SU-DHL-6 (cell line): ENCODE measurements around the gene PGF.
"Not testable (repeated sequence)": the region's sequence is repeated elsewhere in the genome, so short reads cannot be mapped to it uniquely, and the experiment has no call there.

Experiments
- H2AFZ ChIP-seq: fragments of 200-600 bp; sonication (generic); 2 replicates; pipeline ENCODE4 v1.6.1; 2014; ENCODE audit warnings: low read depth, mild to moderate bottlenecking, moderate library complexity, mixed read lengths, antibody characterized with exemption, low read length; ENCODE audit not compliant: severe bottlenecking
- H3F3A ChIP-seq: fragments of 200-600 bp; shearing (Covaris generic); 2 replicates; pipeline ENCODE4 v1.6.0; 2016; ENCODE audit warnings: antibody characterized with exemption, mild to moderate bottlenecking; ENCODE audit not compliant: insufficient read depth
- H3K27ac ChIP-seq: fragments of 200-600 bp; sonication (generic); 2 replicates; pipeline ENCODE4 v1.5.1; 2016; ENCODE audit warnings: low read depth, mild to moderate bottlenecking, low read length, moderate library complexity, mixed read lengths
- H3K27me3 ChIP-seq: fragments of 200-600 bp; sonication (generic), shearing (Covaris generic); 2 replicates; pipeline ENCODE4 v1.6.0; 2014; ENCODE audit warnings: mild to moderate bottlenecking, low read length
- H3K36me3 ChIP-seq: fragments of 200-600 bp; sonication (generic); 2 replicates; pipeline ENCODE4 v1.6.1; 2014; ENCODE audit warnings: mild to moderate bottlenecking, low read length, mixed read lengths
- H3K4me2 ChIP-seq: fragments of 300-600, 200-600 bp; shearing (Covaris generic), sonication (generic); 2 replicates; pipeline ENCODE4 v1.6.0; 2014; ENCODE audit warnings: low read length, low read depth, mild to moderate bottlenecking; ENCODE audit not compliant: poor library complexity, severe bottlenecking
- H3K4me3 ChIP-seq: fragments of 200-600 bp; sonication (generic); 2 replicates; pipeline ENCODE4 v1.5.1; 2014; ENCODE audit warnings: antibody characterized with exemption, low read length, mild to moderate bottlenecking, mixed read lengths; ENCODE audit not compliant: insufficient read depth, poor library complexity, severe bottlenecking
- H3K79me2 ChIP-seq: fragments of 200-600 bp; sonication (generic); 2 replicates; pipeline ENCODE4 v1.6.1; 2014; ENCODE audit warnings: mild to moderate bottlenecking, low read length, moderate library complexity; ENCODE audit not compliant: insufficient read depth
- H3K9ac ChIP-seq: fragments of 200-600 bp; sonication (generic); 2 replicates; pipeline ENCODE4 v1.7.0; 2014; ENCODE audit warnings: mild to moderate bottlenecking, low read length
- H3K9me2 ChIP-seq: fragments of 200-600 bp; sonication (generic); replicated peaks from 2 replicates; pipeline ENCODE4 v1.6.1; 2014; ENCODE audit warnings: low read length; ENCODE audit not compliant: insufficient read depth
- H3K9me3 ChIP-seq: fragments of 200-600 bp; sonication (generic); 2 replicates; pipeline ENCODE4 v1.6.1; 2014; ENCODE audit warnings: low read length, mixed read lengths; ENCODE audit not compliant: insufficient read depth
- H4K20me1 ChIP-seq: fragments of 200-600 bp; sonication (generic); 2 replicates; pipeline ENCODE4 v1.6.1; 2014; ENCODE audit warnings: low read depth, mild to moderate bottlenecking, antibody characterized with exemption, low read length, moderate library complexity, mixed read lengths
- EZH2phosphoT487 ChIP-seq: fragments of 200-600 bp; sonication (generic), shearing (Covaris generic); conservative IDR thresholded peaks from 2 replicates; pipeline ENCODE4 v1.6.1; 2018; ENCODE audit warnings: mild to moderate bottlenecking, antibody characterized with exemption, low read length, moderate library complexity, mixed read lengths
- TF ChIP-seq, protein P1 (sequence below): fragments of 200-600 bp; sonication (generic); IDR thresholded peaks from one replicate; pipeline ENCODE4 v1.5.1; 2017; ENCODE audit warnings: antibody characterized with exemption, mild to moderate bottlenecking, low read length, moderate library complexity; ENCODE audit not compliant: insufficient read depth, poor library complexity, severe bottlenecking

PGF gene

DNA sequence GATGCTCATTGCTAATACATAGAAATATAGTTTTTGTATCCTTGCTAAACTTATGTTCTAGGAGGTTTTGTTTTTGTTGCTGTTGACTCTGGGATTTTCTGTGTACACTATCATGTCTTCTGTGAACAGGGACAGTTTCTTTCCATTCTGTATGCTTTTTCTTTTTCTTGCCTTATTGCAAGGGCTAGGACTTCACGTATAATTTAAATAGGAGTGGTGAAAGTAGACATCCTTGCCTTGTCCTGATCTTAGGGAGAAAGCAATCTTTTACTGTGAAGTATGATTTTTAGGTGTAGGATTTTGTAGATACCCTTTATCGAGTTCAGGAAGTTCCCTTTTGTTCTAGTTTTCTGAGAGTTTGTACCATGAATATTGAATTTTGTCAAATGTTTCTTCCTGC, 45.9 kb upstream of the PGF start:
- H3K9ac ChIP-seq, result no peak overlapping the region
- H3K4me2 ChIP-seq, result no peak overlapping the region
- no peak overlapping the region for H3K4me3 ChIP-seq
- H3K79me2 ChIP-seq, result peaks cover 16% of the 10 kb centered on the region
- H3K27me3 ChIP-seq, result no peaks in the 10 kb centered on the region
- peak overlapping the region; percentile 27 for H2AFZ ChIP-seq
- H3K9me2 ChIP-seq, result no peaks in the 10 kb centered on the region
- TF ChIP-seq, protein P1, sequence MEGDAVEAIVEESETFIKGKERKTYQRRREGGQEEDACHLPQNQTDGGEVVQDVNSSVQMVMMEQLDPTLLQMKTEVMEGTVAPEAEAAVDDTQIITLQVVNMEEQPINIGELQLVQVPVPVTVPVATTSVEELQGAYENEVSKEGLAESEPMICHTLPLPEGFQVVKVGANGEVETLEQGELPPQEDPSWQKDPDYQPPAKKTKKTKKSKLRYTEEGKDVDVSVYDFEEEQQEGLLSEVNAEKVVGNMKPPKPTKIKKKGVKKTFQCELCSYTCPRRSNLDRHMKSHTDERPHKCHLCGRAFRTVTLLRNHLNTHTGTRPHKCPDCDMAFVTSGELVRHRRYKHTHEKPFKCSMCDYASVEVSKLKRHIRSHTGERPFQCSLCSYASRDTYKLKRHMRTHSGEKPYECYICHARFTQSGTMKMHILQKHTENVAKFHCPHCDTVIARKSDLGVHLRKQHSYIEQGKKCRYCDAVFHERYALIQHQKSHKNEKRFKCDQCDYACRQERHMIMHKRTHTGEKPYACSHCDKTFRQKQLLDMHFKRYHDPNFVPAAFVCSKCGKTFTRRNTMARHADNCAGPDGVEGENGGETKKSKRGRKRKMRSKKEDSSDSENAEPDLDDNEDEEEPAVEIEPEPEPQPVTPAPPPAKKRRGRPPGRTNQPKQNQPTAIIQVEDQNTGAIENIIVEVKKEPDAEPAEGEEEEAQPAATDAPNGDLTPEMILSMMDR, result no peak
- no peak for TF ChIP-seq EZH2phosphoT487
- H4K20me1 ChIP-seq, result no peaks in the 10 kb centered on the region
- no peaks in the 10 kb centered on the region for H3F3A ChIP-seq
- H3K36me3 ChIP-seq, result 0 out of 2 replicates have a peak, but pooled peaks cover 2% of the 10 kb centered on the region
- no peaks in the 10 kb centered on the region for H3K9me3 ChIP-seq
- no peak overlapping the region for H3K27ac ChIP-seq

DNA sequence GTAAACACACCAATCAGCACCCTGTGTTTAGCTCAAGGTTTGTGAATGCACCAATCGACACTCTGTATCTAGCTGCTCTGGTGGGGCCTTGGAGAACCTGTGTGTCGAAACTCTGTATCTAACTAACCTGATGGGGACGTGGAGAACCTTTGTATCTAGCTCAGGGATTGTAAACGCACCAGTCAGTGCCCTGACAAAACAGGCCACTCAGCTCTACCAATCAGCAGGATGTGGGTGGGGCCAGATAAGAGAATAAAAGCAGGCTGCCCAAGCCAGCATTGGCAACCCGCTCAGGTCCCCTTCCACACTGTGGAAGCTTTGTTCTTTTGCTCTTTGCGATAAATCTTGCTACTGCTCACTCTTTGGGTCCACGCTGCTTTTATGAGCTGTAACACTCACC, 40.4 kb upstream of the PGF start:
- H3K27me3 ChIP-seq, H3K79me2 ChIP-seq, H2AFZ ChIP-seq, H3K4me3 ChIP-seq, H3K9me2 ChIP-seq, H3F3A ChIP-seq, H4K20me1 ChIP-seq, H3K4me2 ChIP-seq, H3K27ac ChIP-seq, H3K36me3 ChIP-seq, H3K9ac ChIP-seq, H3K9me3 ChIP-seq: not testable (repeated sequence)

GRCh38 chr14:74994182-74994581, 38.8 kb upstream of the PGF start:
- not testable (repeated sequence) for H2AFZ ChIP-seq, H3F3A ChIP-seq, H3K9me3 ChIP-seq, H3K4me2 ChIP-seq, H3K9ac ChIP-seq, H3K27ac ChIP-seq, H3K9me2 ChIP-seq, H3K79me2 ChIP-seq, H3K27me3 ChIP-seq, H4K20me1 ChIP-seq, H3K4me3 ChIP-seq, H3K36me3 ChIP-seq

- H3K27ac ChIP-seq, result no peak overlapping the region
- H3K79me2 ChIP-seq, result no peaks in the 10 kb centered on the region
- H4K20me1 ChIP-seq, result no peaks in the 10 kb centered on the region
- no peak overlapping the region for H3K4me2 ChIP-seq
- H3K36me3 ChIP-seq, result no peaks in the 10 kb centered on the region
- H3K9me2 ChIP-seq, result no peaks in the 10 kb centered on the region
- no peak overlapping the region for H3K9ac ChIP-seq
- no peaks in the 10 kb centered on the region for H3K27me3 ChIP-seq
- H2AFZ ChIP-seq, result no peak overlapping the region
- no peaks in the 10 kb centered on the region for H3F3A ChIP-seq
- no peaks in the 10 kb centered on the region for H3K9me3 ChIP-seq
- H3K4me3 ChIP-seq, result no peak overlapping the region
- TF ChIP-seq EZH2phosphoT487, result no peak
- TF ChIP-seq, protein P1, result no peak
These were observed 33.6 kb upstream of the PGF start for GRCh38 chr14:74988993-74989392.
